Osteoblast (primary cell): ENCODE results near the gene CACNA2D3. TPM values are rescaled to one million over a fixed set of nuclear protein-coding genes. Genes with fewer than 3 reads are reported as not detected.

Experiments
- DNase-seq: peaks from one replicate; pipeline ENCODE4 v3.0.0; 2011; ENCODE audit warnings: low spot score, mixed read lengths; ENCODE audit not compliant: insufficient read length; ENCODE audit errors: missing footprints
- H2AFZ ChIP-seq: 2 replicates; pipeline ENCODE4 v1.6.0; 2011; ENCODE audit warnings: mild to moderate bottlenecking, low read length
- H3K27ac ChIP-seq: 2 replicates; pipeline ENCODE4 v1.5.1; 2011; ENCODE audit warnings: mild to moderate bottlenecking, low read depth, low read length, moderate library complexity
- H3K27me3 ChIP-seq: 2 replicates; pipeline ENCODE4 v1.6.0; 2012; ENCODE audit warnings: mild to moderate bottlenecking, control low read depth, inconsistent platforms, low read length, moderate library complexity; ENCODE audit not compliant: insufficient read depth
- H3K36me3 ChIP-seq: 2 replicates; pipeline ENCODE4 v1.5.1; 2011; ENCODE audit warnings: mild to moderate bottlenecking, low read length, control low read depth, moderate library complexity; ENCODE audit not compliant: insufficient read depth
- H3K4me1 ChIP-seq: 2 replicates; pipeline ENCODE4 v1.5.1; 2011; ENCODE audit warnings: mild to moderate bottlenecking, low read length, control low read depth, moderate library complexity; ENCODE audit not compliant: insufficient read depth
- H3K4me2 ChIP-seq: 2 replicates; pipeline ENCODE4 v1.6.0; 2011; ENCODE audit warnings: mild to moderate bottlenecking, low read length; ENCODE audit not compliant: insufficient read depth
- H3K4me3 ChIP-seq: fragments of 200-600 bp; sonication (generic); 3 replicates; pipeline ENCODE4 v1.5.1; 2012; ENCODE audit warnings: mild to moderate bottlenecking, low read length, inconsistent platforms; ENCODE audit not compliant: insufficient read depth
- H3K79me2 ChIP-seq: 2 replicates; pipeline ENCODE4 v1.6.0; 2012; ENCODE audit warnings: mild to moderate bottlenecking, low read length, control low read depth, inconsistent platforms; ENCODE audit not compliant: insufficient read depth
- H3K9me3 ChIP-seq: 2 replicates; pipeline ENCODE4 v1.5.1; 2011; ENCODE audit warnings: low read depth, low read length, control low read depth
- H4K20me1 ChIP-seq: 2 replicates; pipeline ENCODE4 v1.6.0; 2012; ENCODE audit warnings: mild to moderate bottlenecking, low read length, control low read depth; ENCODE audit not compliant: insufficient read depth
- total RNA-seq: library from RNA; depleted of rRNA; stranded (reverse); fragments of >200 nt; gene quantifications from 2 replicates; pipeline ENCODE4 v1.2.3, GENCODE V29; 2012
- TF ChIP-seq, protein P1 (sequence below): IDR thresholded peaks from 2 replicates; pipeline ENCODE4 v1.5.1; 2011; ENCODE audit warnings: mild to moderate bottlenecking, low read depth, low read length, moderate library complexity; ENCODE audit errors: extremely low read depth

CACNA2D3 gene
- total RNA-seq, 1 donor: 0.36 TPM

DNA sequence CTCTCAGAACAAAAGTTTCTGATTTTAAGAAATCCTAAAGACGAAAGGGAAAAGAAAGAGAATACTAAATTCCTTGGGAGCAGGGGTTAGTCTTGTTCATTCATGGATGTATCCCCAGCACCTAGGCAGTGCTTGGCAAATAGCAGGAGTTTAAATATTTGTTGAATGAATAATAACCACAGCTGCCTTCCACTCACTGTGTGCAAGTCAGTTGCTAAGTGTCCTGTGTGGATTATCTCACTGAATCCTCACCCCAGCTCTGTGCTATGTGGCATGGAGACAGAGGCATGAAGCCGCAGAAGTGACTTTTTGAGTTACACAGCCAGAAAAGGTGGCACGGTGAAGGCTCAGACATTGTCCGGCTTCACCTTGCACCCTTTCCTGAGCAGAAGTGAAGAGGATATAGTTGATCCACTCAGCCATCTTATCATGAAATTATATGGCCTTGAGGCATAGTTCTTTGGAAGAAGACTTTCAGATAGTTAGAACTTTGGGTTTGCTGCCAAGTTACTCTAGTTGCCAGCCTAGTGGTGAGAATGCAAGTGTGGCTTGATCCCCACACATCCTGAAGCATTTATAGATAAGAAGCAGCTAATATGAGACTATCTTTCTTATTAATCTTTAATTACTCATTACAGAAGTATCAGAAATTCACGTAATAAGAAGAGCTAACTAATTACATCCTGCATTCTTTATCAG, 450.0 kb downstream of the CACNA2D3 start:
- H3K36me3 ChIP-seq: no peaks in the 10 kb centered on the region
- H4K20me1 ChIP-seq: no peaks in the 10 kb centered on the region
- H2AFZ ChIP-seq: no peak overlapping the region
- H3K27me3 ChIP-seq: no peaks in the 10 kb centered on the region
- no peak for DNase-seq
- no peaks in the 10 kb centered on the region for H3K4me1 ChIP-seq
- H3K4me2 ChIP-seq: no peak overlapping the region
- no peaks in the 10 kb centered on the region for H3K9me3 ChIP-seq
- TF ChIP-seq, protein P1, sequence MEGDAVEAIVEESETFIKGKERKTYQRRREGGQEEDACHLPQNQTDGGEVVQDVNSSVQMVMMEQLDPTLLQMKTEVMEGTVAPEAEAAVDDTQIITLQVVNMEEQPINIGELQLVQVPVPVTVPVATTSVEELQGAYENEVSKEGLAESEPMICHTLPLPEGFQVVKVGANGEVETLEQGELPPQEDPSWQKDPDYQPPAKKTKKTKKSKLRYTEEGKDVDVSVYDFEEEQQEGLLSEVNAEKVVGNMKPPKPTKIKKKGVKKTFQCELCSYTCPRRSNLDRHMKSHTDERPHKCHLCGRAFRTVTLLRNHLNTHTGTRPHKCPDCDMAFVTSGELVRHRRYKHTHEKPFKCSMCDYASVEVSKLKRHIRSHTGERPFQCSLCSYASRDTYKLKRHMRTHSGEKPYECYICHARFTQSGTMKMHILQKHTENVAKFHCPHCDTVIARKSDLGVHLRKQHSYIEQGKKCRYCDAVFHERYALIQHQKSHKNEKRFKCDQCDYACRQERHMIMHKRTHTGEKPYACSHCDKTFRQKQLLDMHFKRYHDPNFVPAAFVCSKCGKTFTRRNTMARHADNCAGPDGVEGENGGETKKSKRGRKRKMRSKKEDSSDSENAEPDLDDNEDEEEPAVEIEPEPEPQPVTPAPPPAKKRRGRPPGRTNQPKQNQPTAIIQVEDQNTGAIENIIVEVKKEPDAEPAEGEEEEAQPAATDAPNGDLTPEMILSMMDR: no peak
- H3K27ac ChIP-seq: no peak overlapping the region
- H3K4me3 ChIP-seq: no peak overlapping the region
- no peaks in the 10 kb centered on the region for H3K79me2 ChIP-seq

DNA sequence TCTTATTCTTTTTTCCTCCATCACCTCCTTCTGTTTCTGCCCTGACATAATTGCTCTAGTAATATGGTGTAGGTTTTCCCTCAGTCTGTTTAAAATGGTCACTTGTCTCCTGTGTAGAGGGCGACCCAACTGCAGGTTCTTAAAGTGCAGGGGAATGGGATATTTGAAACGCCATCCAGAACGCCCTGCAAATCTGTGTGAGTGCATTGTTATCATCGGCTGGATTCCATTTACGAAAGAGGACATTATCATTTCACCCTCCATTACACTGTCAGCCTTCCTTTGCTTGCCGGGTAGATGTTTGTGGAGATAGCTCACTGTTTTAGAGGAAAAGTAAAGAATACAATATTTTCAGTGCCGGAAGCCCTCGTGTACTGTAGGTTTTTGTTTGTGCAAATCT, 451.5 kb downstream of the CACNA2D3 start:
- Histone ChIP-seq H3K27me3 (no peaks in the 10 kb centered on the region), H3K79me2 (no peaks in the 10 kb centered on the region), H2AFZ (no peak overlapping the region), H3K4me3 (no peak overlapping the region), H3K27ac (no peak overlapping the region), H3K4me1 (no peaks in the 10 kb centered on the region), H3K9me3 (no peaks in the 10 kb centered on the region), H3K36me3 (no peaks in the 10 kb centered on the region), H4K20me1 (no peaks in the 10 kb centered on the region), H3K4me2 (no peak overlapping the region)
- no peak for DNase-seq
- TF ChIP-seq, protein P1: no peak

DNA sequence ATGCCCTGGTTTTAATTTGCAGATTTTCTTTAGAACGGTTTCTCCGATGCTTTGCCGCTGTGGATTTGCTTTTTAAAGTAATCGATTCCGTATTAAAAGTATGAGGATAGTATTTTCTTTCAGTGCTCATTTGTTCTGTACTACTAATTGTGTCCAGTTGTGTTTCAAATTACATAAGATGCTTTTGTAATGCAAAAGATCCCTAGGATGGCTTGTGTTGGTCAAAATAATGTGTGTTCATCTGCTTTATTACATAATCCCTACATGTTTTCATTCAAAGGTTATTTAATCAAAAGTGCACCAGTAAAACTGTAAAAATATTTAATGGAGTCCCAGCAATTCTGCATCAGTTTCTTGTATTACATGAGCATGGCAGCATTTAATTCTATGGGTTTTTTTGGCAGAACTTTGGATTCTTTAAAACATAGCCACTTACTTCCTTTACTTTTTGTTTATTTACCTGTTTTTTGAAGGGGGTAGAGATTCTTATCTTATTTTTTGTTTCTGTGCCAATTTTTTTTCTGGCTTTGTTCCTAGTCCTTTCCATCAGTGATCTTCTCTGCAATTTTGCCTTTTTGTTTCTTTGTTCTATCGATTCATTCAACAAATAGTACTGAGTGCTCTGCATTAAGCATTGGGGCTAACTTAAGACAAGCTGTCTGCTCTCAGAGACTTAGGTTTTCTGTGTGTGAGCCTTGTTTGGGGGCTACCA, 452.7 kb downstream of the CACNA2D3 start:
- no peak for DNase-seq
- no peak overlapping the region for H2AFZ ChIP-seq
- no peaks in the 10 kb centered on the region for H3K79me2 ChIP-seq
- no peaks in the 10 kb centered on the region for H3K27me3 ChIP-seq
- no peaks in the 10 kb centered on the region for H3K36me3 ChIP-seq
- no peaks in the 10 kb centered on the region for H3K9me3 ChIP-seq
- no peak overlapping the region for H3K4me2 ChIP-seq
- H3K4me3 ChIP-seq: no peak overlapping the region
- H3K27ac ChIP-seq: no peak overlapping the region
- TF ChIP-seq, protein P1: no peak
- no peaks in the 10 kb centered on the region for H3K4me1 ChIP-seq
- H4K20me1 ChIP-seq: no peaks in the 10 kb centered on the region

DNA sequence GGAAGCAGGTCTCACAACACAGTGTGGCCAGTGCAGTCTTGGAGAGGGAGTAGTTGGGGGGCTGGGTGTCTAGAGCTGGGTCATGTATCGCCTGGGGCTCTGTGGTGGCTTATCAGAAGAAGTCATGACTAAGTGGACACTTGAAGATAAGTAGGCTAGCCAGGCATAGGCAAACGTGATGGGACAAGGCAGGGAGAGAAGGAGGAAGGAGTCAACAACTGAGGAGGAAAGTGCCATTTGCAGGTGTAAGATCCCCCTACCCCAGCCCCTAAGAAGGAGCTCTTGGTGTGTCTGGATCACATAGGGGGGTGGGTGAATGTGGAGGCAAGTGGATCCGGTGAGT, 453.2 kb downstream of the CACNA2D3 start:
- no peaks in the 10 kb centered on the region for H4K20me1 ChIP-seq
- no peak overlapping the region for H3K4me2 ChIP-seq
- H3K27ac ChIP-seq: no peak overlapping the region
- H3K27me3 ChIP-seq: no peaks in the 10 kb centered on the region
- no peak overlapping the region for H3K4me3 ChIP-seq
- no peaks in the 10 kb centered on the region for H3K79me2 ChIP-seq
- TF ChIP-seq, protein P1: no peak
- H3K4me1 ChIP-seq: no peaks in the 10 kb centered on the region
- DNase-seq: no peak
- no peaks in the 10 kb centered on the region for H3K9me3 ChIP-seq
- no peak overlapping the region for H2AFZ ChIP-seq
- no peaks in the 10 kb centered on the region for H3K36me3 ChIP-seq
